Endodermal cell (in vitro differentiated cells): ENCODE results near the gene RGS16. TPM values are rescaled to one million over a fixed set of nuclear protein-coding genes. Genes with fewer than 3 reads are reported as not detected.

Source experiments
- DNase-seq: peaks from one replicate; pipeline ENCODE4 v3.0.0-alpha.2; 2017
- H3K27ac ChIP-seq: 2 replicates; pipeline ENCODE4 v1.5.1; 2013; ENCODE audit warnings: mild to moderate bottlenecking, low read depth, low read length, moderate library complexity
- H3K27me3 ChIP-seq: 2 replicates; pipeline ENCODE4 v1.6.1; 2013; ENCODE audit warnings: mild to moderate bottlenecking, low read length, moderate library complexity; ENCODE audit not compliant: insufficient read depth, control insufficient read depth, poor library complexity, severe bottlenecking
- H3K36me3 ChIP-seq: 2 replicates; pipeline ENCODE4 v1.7.0; 2013; ENCODE audit warnings: mild to moderate bottlenecking, low read length, moderate library complexity; ENCODE audit not compliant: control insufficient read depth, insufficient read depth
- H3K4me1 ChIP-seq: one replicate; pipeline ENCODE4 v1.7.0; 2013; ENCODE audit warnings: low read length; ENCODE audit not compliant: control insufficient read depth, insufficient read depth
- H3K4me3 ChIP-seq: 2 replicates; pipeline ENCODE4 v1.5.1; 2013; ENCODE audit warnings: mild to moderate bottlenecking, low read length, moderate library complexity
- H3K9ac ChIP-seq: 2 replicates; pipeline ENCODE4 v1.6.1; 2013; ENCODE audit warnings: mild to moderate bottlenecking, low read length, moderate library complexity; ENCODE audit not compliant: poor library complexity, severe bottlenecking; ENCODE audit errors: extremely low read depth
- H3K9me3 ChIP-seq: 2 replicates; pipeline ENCODE4 v1.6.1; 2013; ENCODE audit warnings: mild to moderate bottlenecking, low read length, moderate library complexity; ENCODE audit not compliant: control insufficient read depth
- H3K27ac Mint-ChIP-seq: 2 replicates; pipeline ENCODE4 v1.8.0; 2020; ENCODE audit warnings: mixed read lengths
- H3K27me3 Mint-ChIP-seq: 2 replicates; pipeline ENCODE4 v1.8.0; 2021; ENCODE audit warnings: mild to moderate bottlenecking, mixed read lengths; ENCODE audit not compliant: insufficient read depth
- H3K36me3 Mint-ChIP-seq: 2 replicates; pipeline ENCODE4 v1.8.0; 2020; ENCODE audit warnings: low read depth, mixed read lengths
- H3K4me1 Mint-ChIP-seq: 2 replicates; pipeline ENCODE4 v1.8.0; 2020; ENCODE audit warnings: mixed read lengths
- H3K4me3 Mint-ChIP-seq: 2 replicates; pipeline ENCODE4 v1.8.0; 2020; ENCODE audit warnings: mild to moderate bottlenecking, moderate library complexity, mixed read lengths
- H3K9me3 Mint-ChIP-seq: 2 replicates; pipeline ENCODE4 v1.8.0; 2020; ENCODE audit warnings: mild to moderate bottlenecking, mixed read lengths
- WGBS, 2 experiments: methylation state at CpG; one replicate each; pipeline versions ENCODE4 v1.1.5 to v1.1.7; 2013; ENCODE audit warnings: missing lambda C conversion rate in 2 of 2, mixed read lengths in 1 of 2; ENCODE audit not compliant: insufficient coverage in 1 of 2, insufficient read length in 1 of 2; 5-methylcytosine and 5-hydroxymethylcytosine counted together
- total RNA-seq, 2 donors: library from RNA; stranded (reverse); fragmentation: NEBNext Ultra II Directional in 1 of 2; extraction: Animal tissue kit (Norgen Biotek cat#: 25700) in 1 of 2; gene quantifications; 2 replicates in 1 of 2; 3 replicates in 1 of 2; pipeline ENCODE4 v1.2.1, GENCODE V29; 2021
- TF ChIP-seq, protein P1 (sequence below): fragments of 200-600 bp; sonication (generic); conservative IDR thresholded peaks from 2 replicates; pipeline ENCODE4 v1.5.0; 2021; ENCODE audit warnings: antibody characterized with exemption, mild to moderate bottlenecking

The RGS16 gene
- total RNA-seq, 2 donors from 2014 or later, result 14.8 to 19.4 TPM

DNA sequence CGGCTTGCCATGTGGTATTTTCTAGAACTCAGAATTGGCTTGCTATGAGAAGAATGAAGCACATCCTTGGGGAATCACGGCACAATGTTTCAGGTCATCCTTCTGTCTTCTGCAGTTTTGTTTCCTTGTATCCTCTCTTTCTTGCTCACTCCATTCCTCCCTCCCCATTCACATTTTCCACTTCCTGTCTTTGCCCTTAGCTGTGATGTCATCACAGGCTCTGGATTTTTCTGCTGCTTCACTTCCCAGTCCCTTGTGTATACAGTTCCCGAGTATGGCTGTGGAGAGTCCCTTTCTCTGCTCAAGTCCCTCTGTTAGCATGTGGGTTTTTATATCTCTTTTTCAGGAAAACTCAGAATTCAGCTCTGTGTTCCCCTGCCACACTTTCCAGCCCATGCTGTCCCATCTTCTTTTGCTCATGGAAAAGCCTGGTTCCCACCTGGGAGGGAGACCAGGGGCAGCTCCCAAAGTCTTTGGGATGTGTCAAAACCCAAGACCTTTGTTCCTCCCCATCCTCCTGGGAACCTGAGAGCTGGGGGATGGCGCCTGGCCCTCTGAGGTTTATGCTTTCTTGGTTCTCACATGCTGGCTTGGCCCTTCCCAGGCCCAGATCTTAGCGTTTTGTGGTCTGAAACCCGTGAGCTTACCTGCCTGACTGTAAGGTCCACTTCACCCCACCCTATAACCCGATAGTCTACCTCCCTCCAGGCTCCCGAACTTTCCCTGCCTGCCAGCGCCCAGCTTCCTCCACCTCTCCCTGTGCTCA is 4.8 kb upstream of the RGS16 start:
- TF ChIP-seq, protein P1, sequence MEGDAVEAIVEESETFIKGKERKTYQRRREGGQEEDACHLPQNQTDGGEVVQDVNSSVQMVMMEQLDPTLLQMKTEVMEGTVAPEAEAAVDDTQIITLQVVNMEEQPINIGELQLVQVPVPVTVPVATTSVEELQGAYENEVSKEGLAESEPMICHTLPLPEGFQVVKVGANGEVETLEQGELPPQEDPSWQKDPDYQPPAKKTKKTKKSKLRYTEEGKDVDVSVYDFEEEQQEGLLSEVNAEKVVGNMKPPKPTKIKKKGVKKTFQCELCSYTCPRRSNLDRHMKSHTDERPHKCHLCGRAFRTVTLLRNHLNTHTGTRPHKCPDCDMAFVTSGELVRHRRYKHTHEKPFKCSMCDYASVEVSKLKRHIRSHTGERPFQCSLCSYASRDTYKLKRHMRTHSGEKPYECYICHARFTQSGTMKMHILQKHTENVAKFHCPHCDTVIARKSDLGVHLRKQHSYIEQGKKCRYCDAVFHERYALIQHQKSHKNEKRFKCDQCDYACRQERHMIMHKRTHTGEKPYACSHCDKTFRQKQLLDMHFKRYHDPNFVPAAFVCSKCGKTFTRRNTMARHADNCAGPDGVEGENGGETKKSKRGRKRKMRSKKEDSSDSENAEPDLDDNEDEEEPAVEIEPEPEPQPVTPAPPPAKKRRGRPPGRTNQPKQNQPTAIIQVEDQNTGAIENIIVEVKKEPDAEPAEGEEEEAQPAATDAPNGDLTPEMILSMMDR, result no peak
- no peak overlapping the region for H3K4me3 ChIP-seq
- no peaks in the 10 kb centered on the region for H3K36me3 ChIP-seq
- Mint-ChIP-seq H3K9me3 (no peaks in the 10 kb centered on the region), H3K27ac (no peak overlapping the region), H3K4me3 (no peak overlapping the region), H3K27me3 (peaks cover 34% of the 10 kb centered on the region), H3K4me1 (peaks cover 47% of the 10 kb centered on the region), H3K36me3 (no peaks in the 10 kb centered on the region)
- H3K27me3 ChIP-seq, result peaks cover 15% of the 10 kb centered on the region
- WGBS, 2 experiments, result 88 to 96% methylated on average over 6 to 9 of the region's 9 CpGs
- DNase-seq, result no peak
- H3K9ac ChIP-seq, result no peak overlapping the region
- peaks cover 11% of the 10 kb centered on the region for H3K4me1 ChIP-seq
- no peaks in the 10 kb centered on the region for H3K9me3 ChIP-seq
- H3K27ac ChIP-seq, result no peak overlapping the region

- no peak for DNase-seq
- Mint-ChIP-seq H3K4me3 (no peak overlapping the region), H3K4me1 (peaks cover 39% of the 10 kb centered on the region), H3K27ac (no peak overlapping the region), H3K27me3 (peaks cover 36% of the 10 kb centered on the region), H3K36me3 (no peaks in the 10 kb centered on the region), H3K9me3 (no peaks in the 10 kb centered on the region)
- H3K9ac ChIP-seq, result no peak overlapping the region
- TF ChIP-seq, protein P1, result no peak
- H3K4me3 ChIP-seq, result no peak overlapping the region
- 97 to 100% methylated on average over 1 of the region's 2 CpGs for WGBS, 2 experiments
- H3K4me1 ChIP-seq, result peaks cover 4% of the 10 kb centered on the region
- peaks cover 15% of the 10 kb centered on the region for H3K27me3 ChIP-seq
- H3K36me3 ChIP-seq, result no peaks in the 10 kb centered on the region
- H3K9me3 ChIP-seq, result no peaks in the 10 kb centered on the region
- no peak overlapping the region for H3K27ac ChIP-seq
Measured at GRCh38 chr1:182608236-182608635, 4.0 kb upstream of the RGS16 start.

DNA sequence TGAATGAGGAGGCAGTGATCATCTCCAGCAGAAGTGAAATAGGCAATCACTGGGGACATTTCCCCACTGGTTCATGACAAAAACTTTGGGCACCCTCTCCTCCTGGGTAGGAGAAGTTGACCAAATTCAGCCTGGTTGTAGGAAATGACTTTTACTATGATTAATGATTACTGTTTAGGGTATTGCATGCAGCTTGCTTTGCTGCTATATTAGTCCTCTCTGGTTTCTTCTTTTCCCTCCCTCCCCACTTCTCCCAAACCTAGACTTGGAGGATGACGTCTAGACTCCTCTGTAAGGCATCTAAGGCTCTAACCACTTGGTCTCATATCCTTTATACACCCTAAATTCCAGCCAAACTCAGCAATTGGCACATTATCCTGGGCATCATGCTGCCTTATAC is 3.4 kb upstream of the RGS16 start:
- no peaks in the 10 kb centered on the region for H3K9me3 Mint-ChIP-seq
- Histone ChIP-seq H3K4me3 (no peak overlapping the region), H3K36me3 (no peaks in the 10 kb centered on the region), H3K27me3 (peaks cover 15% of the 10 kb centered on the region), H3K9ac (no peak overlapping the region), H3K9me3 (no peaks in the 10 kb centered on the region), H3K4me1 (peaks cover 3% of the 10 kb centered on the region), H3K27ac (no peak overlapping the region)
- peaks cover 32% of the 10 kb centered on the region for H3K4me1 Mint-ChIP-seq
- peaks cover 36% of the 10 kb centered on the region for H3K27me3 Mint-ChIP-seq
- no peaks in the 10 kb centered on the region for H3K36me3 Mint-ChIP-seq
- DNase-seq, result no peak
- WGBS, 2 experiments, result 76 to 86% methylated on average over 1 of the region's 1 CpG
- TF ChIP-seq, protein P1, result no peak
- H3K4me3 Mint-ChIP-seq, result no peak overlapping the region
- no peak overlapping the region for H3K27ac Mint-ChIP-seq
